GM18508 (cell line): Measurements from ENCODE around the gene RPGRIP1.
"Not testable (repeated sequence)": the region's sequence is repeated elsewhere in the genome, so short reads cannot be mapped to it uniquely, and the experiment has no call there.

ENCODE experiments used
- ATAC-seq: cut with Tn5 transposase; IDR thresholded peaks from one replicate; pipeline ENCODE4 v1.9.1; 2021; ENCODE audit warnings: moderate number of reproducible peaks; ENCODE audit not compliant: insufficient read depth, unreplicated experiment

The RPGRIP1 gene

GRCh38 chr14:21279783-21280182 is at the start of gene RPGRIP1:
RPGRIP1 (plus strand) TSS chr14:21280083; CDS start chr14:21287977, 7,894 bp downstream.
- no peak for ATAC-seq

GRCh38 chr14:21231020-21231652 is 48.7 kb upstream of the RPGRIP1 start:
- no peak for ATAC-seq

GRCh38 chr14:21233457-21234076 is 46.3 kb upstream of the RPGRIP1 start:
- no peak for ATAC-seq

- no peak for ATAC-seq
These were observed 45.8 kb upstream of the RPGRIP1 start for GRCh38 chr14:21234112-21234511.

- ATAC-seq, result no peak
These were observed 42.7 kb upstream of the RPGRIP1 start for GRCh38 chr14:21236948-21237797.

- ATAC-seq, result no peak
These were observed 40.9 kb upstream of the RPGRIP1 start for GRCh38 chr14:21238823-21239518.

GRCh38 chr14:21240417-21240816 is 39.5 kb upstream of the RPGRIP1 start:
- no peak for ATAC-seq

GRCh38 chr14:21241218-21241819 is 38.6 kb upstream of the RPGRIP1 start:
- no peak for ATAC-seq

- ATAC-seq, result no peak
These were observed 35.3 kb upstream of the RPGRIP1 start for GRCh38 chr14:21244544-21244943.

GRCh38 chr14:21245813-21246212 is 34.1 kb upstream of the RPGRIP1 start:
- no peak for ATAC-seq

GRCh38 chr14:21248338-21248737 is 31.5 kb upstream of the RPGRIP1 start:
- no peak for ATAC-seq

- no peak for ATAC-seq
These were observed 31.0 kb upstream of the RPGRIP1 start for GRCh38 chr14:21248739-21249411.

GRCh38 chr14:21251215-21251614 is 28.7 kb upstream of the RPGRIP1 start:
- no peak for ATAC-seq

GRCh38 chr14:21252149-21252548 is 27.7 kb upstream of the RPGRIP1 start:
- no peak for ATAC-seq

GRCh38 chr14:21255385-21256101 is 24.3 kb upstream of the RPGRIP1 start:
- no peak for ATAC-seq

- ATAC-seq, result not testable (repeated sequence)
These were observed 23.8 kb upstream of the RPGRIP1 start for GRCh38 chr14:21256102-21256447.

GRCh38 chr14:21256539-21257393 is 23.1 kb upstream of the RPGRIP1 start:
- no peak for ATAC-seq

GRCh38 chr14:21257394-21257909 is 22.4 kb upstream of the RPGRIP1 start:
- no peak for ATAC-seq
